Neural progenitor cell (in vitro differentiated cells): ENCODE measurements around the gene ABCG2. TPM values are rescaled to one million over a fixed set of nuclear protein-coding genes. Genes with fewer than 3 reads are reported as not detected.

ENCODE experiments used
- DNase-seq: peaks from one replicate; pipeline ENCODE4 v3.0.0-alpha.2; 2016; ENCODE audit warnings: low spot score
- H2AFZ ChIP-seq: fragments of 200-600 bp; sonication (generic); replicated peaks from 2 replicates; pipeline ENCODE4 v1.6.1; 2016; ENCODE audit warnings: antibody characterized with exemption
- H3F3A ChIP-seq: fragments of 200-600 bp; sonication (generic); 2 replicates; pipeline ENCODE4 v1.6.1; 2016; ENCODE audit warnings: antibody characterized with exemption, low read depth
- H3K27ac ChIP-seq: fragments of 200-600 bp; sonication (generic); 2 replicates; pipeline ENCODE4 v1.5.1; 2016; ENCODE audit warnings: mild to moderate bottlenecking
- H3K27me3 ChIP-seq: fragments of 200-600 bp; sonication (generic); 2 replicates; pipeline ENCODE4 v1.6.1; 2016; ENCODE audit warnings: mild to moderate bottlenecking, moderate library complexity
- H3K36me3 ChIP-seq: fragments of 200-600 bp; sonication (generic); 2 replicates; pipeline ENCODE4 v1.5.1; 2016
- H3K4me1 ChIP-seq: fragments of 200-600 bp; sonication (generic); 2 replicates; pipeline ENCODE4 v1.6.1; 2016; ENCODE audit warnings: mixed run types
- H3K4me2 ChIP-seq: fragments of 200-600 bp; sonication (generic); 2 replicates; pipeline ENCODE4 v1.6.1; 2016
- H3K4me3 ChIP-seq: fragments of 200-600 bp; sonication (generic); 2 replicates; pipeline ENCODE4 v1.5.1; 2016
- H3K79me2 ChIP-seq: fragments of 200-600 bp; sonication (generic); 2 replicates; pipeline ENCODE4 v1.6.1; 2016; ENCODE audit warnings: low read depth
- H3K9ac ChIP-seq: fragments of 200-600 bp; sonication (generic); 2 replicates; pipeline ENCODE4 v1.6.1; 2016
- H3K9me3 ChIP-seq: fragments of 200-600 bp; sonication (generic); 2 replicates; pipeline ENCODE4 v1.5.1; 2016; ENCODE audit warnings: low read depth
- H4K20me1 ChIP-seq: fragments of 200-600 bp; sonication (generic); 2 replicates; pipeline ENCODE4 v1.6.1; 2016; ENCODE audit warnings: low read depth
- H3K27ac Mint-ChIP-seq: 3 replicates; pipeline ENCODE4 v1.8.0; 2021; ENCODE audit warnings: mixed read lengths
- H3K27me3 Mint-ChIP-seq: 2 replicates; pipeline ENCODE4 v1.8.0; 2022; ENCODE audit warnings: low read depth, mild to moderate bottlenecking, inconsistent platforms, moderate library complexity, mixed read lengths; ENCODE audit not compliant: insufficient read depth
- H3K36me3 Mint-ChIP-seq: 3 replicates; pipeline ENCODE4 v1.8.0; 2021; ENCODE audit warnings: mixed read lengths
- H3K4me1 Mint-ChIP-seq: 3 replicates; pipeline ENCODE4 v1.8.0; 2021; ENCODE audit warnings: mixed read lengths
- H3K4me3 Mint-ChIP-seq: 3 replicates; pipeline ENCODE4 v1.8.0; 2021; ENCODE audit warnings: mild to moderate bottlenecking, moderate library complexity, mixed read lengths
- H3K9me3 Mint-ChIP-seq: 3 replicates; pipeline ENCODE4 v1.8.0; 2020; ENCODE audit warnings: mixed read lengths
- EZH2 ChIP-seq: fragments of 200-600 bp; sonication (generic); IDR thresholded peaks from 2 replicates; pipeline ENCODE4 v1.6.1; 2017; ENCODE audit warnings: antibody characterized with exemption, mild to moderate bottlenecking, moderate library complexity
- EZH2phosphoT487 ChIP-seq: fragments of 200-600 bp; sonication (generic); IDR thresholded peaks from 2 replicates; pipeline ENCODE4 v1.6.1; 2017; ENCODE audit warnings: antibody characterized with exemption
- total RNA-seq: library from RNA; depleted of rRNA; stranded (reverse); fragments of >200 nt; gene quantifications from 2 replicates; pipeline ENCODE4 v1.2.3, GENCODE V29; 2015; ENCODE audit warnings: low replicate concordance
- TF ChIP-seq, protein P1 (sequence below): fragments of 200-600 bp; sonication (generic); IDR thresholded peaks from 2 replicates; pipeline ENCODE4 v1.5.1; 2017; ENCODE audit warnings: antibody characterized with exemption, mild to moderate bottlenecking

Gene ABCG2
- total RNA-seq, 1 donor from 2014 or later = 2.4 TPM

DNA sequence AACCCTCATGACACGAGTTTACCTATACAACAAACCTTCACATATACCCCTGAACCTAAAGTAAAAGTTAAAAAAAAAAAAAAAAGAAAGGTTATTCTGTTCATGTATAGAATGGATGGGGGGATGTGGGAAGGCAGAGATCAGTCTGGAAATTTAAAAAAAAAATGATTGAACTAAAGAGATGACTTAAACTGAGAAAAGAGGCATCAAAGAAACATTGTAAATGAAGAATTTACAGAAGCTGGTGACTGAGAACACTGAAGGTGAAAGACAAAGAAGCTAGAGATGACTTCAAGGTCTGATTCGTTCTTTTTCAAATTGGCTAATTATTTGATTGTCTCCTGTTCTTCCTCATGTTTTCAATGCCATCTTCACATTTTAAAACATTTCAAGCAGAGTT, 12.8 kb upstream of the ABCG2 start:
- TF ChIP-seq EZH2phosphoT487 (no peak), EZH2 (no peak)
- TF ChIP-seq, protein P1, sequence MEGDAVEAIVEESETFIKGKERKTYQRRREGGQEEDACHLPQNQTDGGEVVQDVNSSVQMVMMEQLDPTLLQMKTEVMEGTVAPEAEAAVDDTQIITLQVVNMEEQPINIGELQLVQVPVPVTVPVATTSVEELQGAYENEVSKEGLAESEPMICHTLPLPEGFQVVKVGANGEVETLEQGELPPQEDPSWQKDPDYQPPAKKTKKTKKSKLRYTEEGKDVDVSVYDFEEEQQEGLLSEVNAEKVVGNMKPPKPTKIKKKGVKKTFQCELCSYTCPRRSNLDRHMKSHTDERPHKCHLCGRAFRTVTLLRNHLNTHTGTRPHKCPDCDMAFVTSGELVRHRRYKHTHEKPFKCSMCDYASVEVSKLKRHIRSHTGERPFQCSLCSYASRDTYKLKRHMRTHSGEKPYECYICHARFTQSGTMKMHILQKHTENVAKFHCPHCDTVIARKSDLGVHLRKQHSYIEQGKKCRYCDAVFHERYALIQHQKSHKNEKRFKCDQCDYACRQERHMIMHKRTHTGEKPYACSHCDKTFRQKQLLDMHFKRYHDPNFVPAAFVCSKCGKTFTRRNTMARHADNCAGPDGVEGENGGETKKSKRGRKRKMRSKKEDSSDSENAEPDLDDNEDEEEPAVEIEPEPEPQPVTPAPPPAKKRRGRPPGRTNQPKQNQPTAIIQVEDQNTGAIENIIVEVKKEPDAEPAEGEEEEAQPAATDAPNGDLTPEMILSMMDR = no peak
- Mint-ChIP-seq H3K9me3 (no peaks in the 10 kb centered on the region), H3K4me3 (no peak overlapping the region), H3K4me1 (peaks cover 5% of the 10 kb centered on the region), H3K36me3 (no peaks in the 10 kb centered on the region), H3K27ac (no peak overlapping the region), H3K27me3 (peaks cover 10% of the 10 kb centered on the region)
- no peak overlapping the region for H3K4me2 ChIP-seq
- H3K27ac ChIP-seq = no peak overlapping the region
- no peaks in the 10 kb centered on the region for H3F3A ChIP-seq
- no peak for DNase-seq
- H3K27me3 ChIP-seq = no peaks in the 10 kb centered on the region
- H2AFZ ChIP-seq = no peak overlapping the region
- H4K20me1 ChIP-seq = no peaks in the 10 kb centered on the region
- no peaks in the 10 kb centered on the region for H3K79me2 ChIP-seq
- peaks cover 8% of the 10 kb centered on the region for H3K4me1 ChIP-seq
- H3K9ac ChIP-seq = no peak overlapping the region
- no peaks in the 10 kb centered on the region for H3K9me3 ChIP-seq
- no peaks in the 10 kb centered on the region for H3K36me3 ChIP-seq
- H3K4me3 ChIP-seq = no peak overlapping the region

DNA sequence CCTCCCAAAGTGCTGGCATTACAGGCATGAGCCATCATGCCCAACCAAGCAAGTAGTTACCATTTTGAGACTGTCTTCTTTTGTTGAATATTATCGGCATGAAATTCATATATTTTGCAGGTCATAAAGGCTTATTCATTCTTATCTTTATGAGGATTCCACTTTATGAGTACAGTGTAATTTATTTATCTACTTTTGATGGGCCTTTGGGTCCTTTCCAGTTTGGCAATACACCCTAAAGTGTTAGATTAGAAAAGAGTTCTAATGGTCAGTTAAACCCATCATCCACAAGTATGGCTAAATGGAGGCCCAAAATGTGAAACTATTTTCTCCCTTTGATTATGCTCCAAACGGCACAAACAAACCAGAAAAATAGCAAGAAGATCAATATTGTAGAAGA, 10.9 kb upstream of the ABCG2 start:
- Histone ChIP-seq H2AFZ (no peak overlapping the region), H3K9ac (no peak overlapping the region), H3K79me2 (no peaks in the 10 kb centered on the region), H3K4me2 (no peak overlapping the region), H3K4me1 (peaks cover 8% of the 10 kb centered on the region), H3K9me3 (no peaks in the 10 kb centered on the region), H4K20me1 (no peaks in the 10 kb centered on the region), H3K36me3 (peaks cover 3% of the 10 kb centered on the region), H3K4me3 (no peak overlapping the region), H3K27ac (no peak overlapping the region), H3F3A (peaks cover 2% of the 10 kb centered on the region), H3K27me3 (no peaks in the 10 kb centered on the region)
- peaks cover 7% of the 10 kb centered on the region for H3K4me1 Mint-ChIP-seq
- H3K27ac Mint-ChIP-seq = no peak overlapping the region
- peaks cover 10% of the 10 kb centered on the region for H3K27me3 Mint-ChIP-seq
- H3K9me3 Mint-ChIP-seq = peaks cover 11% of the 10 kb centered on the region
- no peak for DNase-seq
- peaks cover 2% of the 10 kb centered on the region for H3K36me3 Mint-ChIP-seq
- no peak for TF ChIP-seq EZH2
- TF ChIP-seq EZH2phosphoT487 = no peak
- TF ChIP-seq, protein P1 = no peak
- H3K4me3 Mint-ChIP-seq = no peak overlapping the region

DNA sequence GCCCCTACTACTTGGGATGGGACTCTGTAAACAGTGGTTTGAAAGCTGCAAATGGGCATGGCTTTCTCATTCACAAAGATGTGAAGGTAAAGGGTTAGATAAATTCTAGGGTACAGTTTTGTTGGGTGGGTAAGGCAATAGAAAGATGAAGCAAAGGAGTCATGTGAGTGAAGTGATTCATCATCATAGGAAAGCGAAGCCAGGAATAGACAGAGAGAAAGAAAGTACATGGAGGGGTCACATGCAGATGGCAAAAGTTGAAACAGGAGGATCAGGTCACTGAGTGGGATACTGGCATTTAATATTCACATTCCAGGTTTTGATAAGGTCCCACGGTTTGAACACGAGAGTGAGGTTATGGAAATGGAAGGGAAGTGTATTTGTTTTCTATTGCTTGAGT, 8.2 kb upstream of the ABCG2 start:
- Mint-ChIP-seq H3K27ac (no peak overlapping the region), H3K36me3 (peaks cover 2% of the 10 kb centered on the region), H3K4me3 (no peak overlapping the region), H3K27me3 (peaks cover 7% of the 10 kb centered on the region), H3K9me3 (peaks cover 15% of the 10 kb centered on the region), H3K4me1 (peaks cover 17% of the 10 kb centered on the region)
- no peak overlapping the region for H2AFZ ChIP-seq
- H3K36me3 ChIP-seq = peaks cover 3% of the 10 kb centered on the region
- no peak for TF ChIP-seq EZH2
- TF ChIP-seq, protein P1 = no peak
- no peak for TF ChIP-seq EZH2phosphoT487
- no peak overlapping the region for H3K4me3 ChIP-seq
- no peaks in the 10 kb centered on the region for H4K20me1 ChIP-seq
- H3K4me2 ChIP-seq = no peak overlapping the region
- H3K27me3 ChIP-seq = no peaks in the 10 kb centered on the region
- peaks cover 27% of the 10 kb centered on the region for H3F3A ChIP-seq
- no peaks in the 10 kb centered on the region for H3K9me3 ChIP-seq
- no peak for DNase-seq
- peaks cover 20% of the 10 kb centered on the region for H3K4me1 ChIP-seq
- no peaks in the 10 kb centered on the region for H3K79me2 ChIP-seq
- no peak overlapping the region for H3K9ac ChIP-seq
- H3K27ac ChIP-seq = no peak overlapping the region
